Activated gamma-delta T cell (primary cell): ENCODE data around the gene TMEM200B.
"Not testable (repeated sequence)": the region's sequence is repeated elsewhere in the genome, so short reads cannot be mapped to it uniquely, and the experiment has no call there.

Experiments used
- DNase-seq: peaks from one replicate; lab custom pipeline; 2025; lab: John Stamatoyannopoulos, UW

Gene TMEM200B

GRCh38 chr1:29108041-29108440 is 15.7 kb downstream of the TMEM200B start:
- not testable (repeated sequence) for DNase-seq

GRCh38 chr1:29105822-29106221 is 17.9 kb downstream of the TMEM200B start:
- no peak for DNase-seq

GRCh38 chr1:29100487-29100886 is 23.2 kb downstream of the TMEM200B start:
- no peak for DNase-seq

GRCh38 chr1:29099286-29099685 is 24.4 kb downstream of the TMEM200B start:
- no peak for DNase-seq

GRCh38 chr1:29096231-29096886 is 27.3 kb downstream of the TMEM200B start:
- DNase-seq = no peak

- DNase-seq = no peak
Measured at GRCh38 chr1:29094954-29095353, 28.7 kb downstream of the TMEM200B start.

- DNase-seq = no peak
Measured at GRCh38 chr1:29094433-29094832, 29.3 kb downstream of the TMEM200B start.

- DNase-seq = not testable (repeated sequence)
Measured at GRCh38 chr1:29092704-29093103, 31.0 kb downstream of the TMEM200B start.

- DNase-seq = no peak
Measured at GRCh38 chr1:29090937-29091618, 32.6 kb downstream of the TMEM200B start.

- no peak for DNase-seq
Measured at GRCh38 chr1:29084196-29084521, 39.5 kb downstream of the TMEM200B start.

GRCh38 chr1:29083317-29084195 is 40.1 kb downstream of the TMEM200B start:
- DNase-seq = no peak

GRCh38 chr1:29082519-29082918 is 41.2 kb downstream of the TMEM200B start:
- DNase-seq = no peak

- DNase-seq = no peak
Measured at GRCh38 chr1:29081201-29081600, 42.5 kb downstream of the TMEM200B start.

GRCh38 chr1:29079916-29080629 is 43.6 kb downstream of the TMEM200B start:
- DNase-seq = not testable (repeated sequence)

- DNase-seq = no peak
Measured at GRCh38 chr1:29077155-29077554, 46.5 kb downstream of the TMEM200B start.
